ENCODE measurements around the gene MKX.

The MKX gene, protein sequence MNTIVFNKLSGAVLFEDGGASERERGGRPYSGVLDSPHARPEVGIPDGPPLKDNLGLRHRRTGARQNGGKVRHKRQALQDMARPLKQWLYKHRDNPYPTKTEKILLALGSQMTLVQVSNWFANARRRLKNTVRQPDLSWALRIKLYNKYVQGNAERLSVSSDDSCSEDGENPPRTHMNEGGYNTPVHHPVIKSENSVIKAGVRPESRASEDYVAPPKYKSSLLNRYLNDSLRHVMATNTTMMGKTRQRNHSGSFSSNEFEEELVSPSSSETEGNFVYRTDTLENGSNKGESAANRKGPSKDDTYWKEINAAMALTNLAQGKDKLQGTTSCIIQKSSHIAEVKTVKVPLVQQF

DNA sequence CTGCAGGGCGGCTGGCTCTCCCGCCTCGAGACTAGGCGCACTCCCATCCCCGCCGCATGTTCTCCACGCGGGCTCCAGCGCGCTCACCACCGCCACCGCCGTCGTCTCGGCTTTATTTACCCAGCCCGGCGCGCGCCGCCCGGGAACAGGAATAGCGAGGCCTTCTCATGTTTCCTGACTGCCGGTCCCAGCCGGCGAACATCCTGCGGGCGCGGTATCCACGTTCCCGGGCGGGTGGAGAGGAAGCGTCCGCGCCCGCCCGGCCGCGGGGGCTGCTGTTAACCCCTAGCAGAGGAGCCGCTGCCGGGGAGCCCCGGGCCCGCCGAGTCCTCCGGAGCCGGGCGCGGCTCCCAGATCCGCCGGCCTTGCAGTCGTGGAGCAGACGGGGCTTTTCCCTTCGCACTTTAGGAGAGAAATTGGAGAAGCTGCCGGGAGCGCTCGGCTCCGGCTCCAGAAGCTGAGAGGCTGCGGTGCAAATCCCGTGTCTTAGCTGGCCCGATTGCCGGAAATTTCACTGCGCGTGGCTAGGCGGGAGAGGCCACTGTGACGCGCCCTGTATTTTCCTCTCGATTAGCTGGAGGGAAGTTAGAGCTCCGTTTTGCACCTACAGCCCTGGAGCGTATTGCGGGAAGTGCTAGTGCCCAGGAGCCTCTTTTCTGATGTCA lies at the start of gene MKX:
Gene MKX (minus strand): TSS at position 88 of the 665 bp plus-strand sequence. CDS start 2,404 bp downstream, outside the sequence.
- DNase-seq: no peak

DNA sequence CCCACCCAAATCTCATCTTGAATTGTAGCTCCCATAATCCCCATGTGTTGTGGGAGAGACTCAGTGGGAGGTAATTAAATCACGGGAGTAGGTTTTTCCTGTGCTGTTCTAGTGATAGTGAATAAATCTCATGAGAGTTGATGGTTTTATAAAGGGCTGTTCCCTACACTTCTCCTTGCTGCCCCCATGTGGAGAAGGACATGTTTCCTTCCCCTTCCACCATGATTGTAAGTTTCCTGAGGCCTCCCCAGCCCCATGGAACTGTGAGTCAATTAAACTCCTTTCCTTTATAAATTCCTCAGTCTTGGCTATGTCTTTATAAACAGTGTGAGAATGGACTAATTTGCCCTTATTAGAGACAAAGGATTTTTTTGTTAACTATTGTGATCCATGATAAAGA lies 48.5 kb upstream of the MKX start:
- no peak for DNase-seq

DNA sequence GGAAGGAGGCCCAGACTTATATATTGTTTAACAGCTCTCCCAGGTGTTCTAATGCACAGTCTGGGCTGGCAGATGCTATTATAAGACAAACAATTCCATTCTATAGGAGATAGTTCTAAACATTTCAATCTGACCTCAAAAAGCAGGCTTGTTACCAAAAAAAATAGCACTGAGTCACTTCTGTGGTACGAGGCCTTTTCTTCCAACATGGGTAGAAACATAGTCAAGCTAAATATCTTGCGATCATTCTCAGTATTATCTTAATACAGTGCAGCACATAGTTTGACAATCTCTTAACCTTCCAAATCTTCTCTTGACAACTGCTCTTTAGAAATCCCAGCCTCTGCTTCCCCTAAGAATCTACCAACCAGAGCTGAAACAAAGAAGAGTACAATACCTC lies 46.6 kb upstream of the MKX start:
- DNase-seq: no peak

DNA sequence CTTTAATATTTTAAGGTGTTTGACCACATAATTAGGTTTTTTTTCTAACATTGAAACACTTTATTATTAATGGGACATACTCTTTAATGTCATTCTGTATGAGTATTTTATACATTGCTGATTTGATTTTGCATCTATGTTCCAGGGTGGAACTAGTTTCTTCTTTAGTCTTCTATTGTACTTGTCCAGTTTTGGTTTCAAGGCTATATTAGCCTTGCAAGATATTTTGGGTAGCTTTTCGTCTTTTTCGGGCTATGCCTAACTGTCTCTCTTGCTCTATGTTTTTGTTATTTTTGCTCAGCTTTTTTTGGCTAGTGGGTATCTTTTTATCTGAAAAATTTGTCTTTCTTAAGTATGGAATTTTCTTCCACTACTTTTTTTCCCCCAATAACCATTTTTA lies 38.7 kb upstream of the MKX start:
- no peak for DNase-seq

DNA sequence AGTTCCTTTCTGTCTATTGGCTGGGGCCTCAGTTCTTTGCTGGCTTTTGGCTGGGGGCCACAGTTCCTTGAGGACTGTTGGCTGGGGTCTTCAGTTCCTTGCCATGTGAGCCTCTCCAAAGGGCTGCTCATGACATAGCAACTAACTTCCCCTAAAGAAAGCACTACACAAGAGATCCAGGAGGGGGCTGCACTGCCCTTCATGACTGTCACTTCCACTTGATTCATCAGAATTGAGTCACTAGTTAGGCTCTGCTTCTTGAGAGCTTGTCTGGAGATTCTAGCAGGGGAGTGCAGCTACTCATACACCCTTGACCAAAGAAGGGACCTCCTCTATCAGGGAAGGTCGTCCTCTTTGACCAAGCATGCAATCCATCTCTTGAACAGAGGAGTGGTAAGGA lies 38.0 kb upstream of the MKX start:
- DNase-seq: no peak

DNA sequence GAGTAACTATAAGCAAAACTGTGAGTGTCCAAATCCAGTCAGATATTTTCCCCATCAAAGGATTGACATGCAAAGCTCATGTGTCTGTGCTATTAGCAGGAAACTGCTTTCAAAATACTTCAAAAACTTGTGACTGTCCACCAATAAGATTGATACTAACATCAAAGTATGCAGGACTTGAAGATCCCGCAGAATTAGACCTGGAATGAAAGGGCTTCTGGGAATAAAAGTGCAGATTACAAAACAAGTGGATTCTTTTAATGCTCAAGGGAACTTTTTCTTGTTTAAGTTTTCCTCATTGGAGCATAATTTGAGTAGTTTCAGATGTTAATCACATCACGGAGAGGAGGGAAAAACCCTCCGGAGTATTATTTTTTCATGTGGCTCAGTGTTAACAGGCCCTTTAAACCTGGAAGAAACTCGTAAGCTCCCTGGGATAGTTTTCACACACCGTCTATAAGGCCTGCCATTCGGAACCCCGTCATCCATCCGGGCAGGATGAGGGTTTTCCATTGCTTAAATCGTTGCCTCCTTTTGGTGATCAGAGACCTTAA lies 33.9 kb upstream of the MKX start:
- DNase-seq: no peak

DNA sequence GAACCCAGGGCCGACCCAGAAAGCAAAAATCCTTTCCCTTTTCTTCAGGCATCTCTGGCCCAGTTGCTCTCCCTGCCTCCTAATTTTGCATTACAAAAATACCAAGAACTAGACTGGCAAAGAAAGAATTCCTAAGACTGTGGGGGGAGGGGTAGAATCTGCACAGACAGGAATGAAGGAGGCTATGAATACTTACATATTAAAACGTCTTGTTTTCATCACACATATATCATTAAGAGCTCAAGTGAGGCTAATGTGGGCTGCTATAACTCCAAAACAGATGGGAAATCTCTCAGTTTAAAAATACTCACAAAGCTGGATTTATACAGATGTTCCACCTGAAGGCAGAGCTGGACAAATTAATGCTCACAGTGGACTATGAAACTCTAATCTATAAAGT lies 29.2 kb upstream of the MKX start:
- DNase-seq: no peak

DNA sequence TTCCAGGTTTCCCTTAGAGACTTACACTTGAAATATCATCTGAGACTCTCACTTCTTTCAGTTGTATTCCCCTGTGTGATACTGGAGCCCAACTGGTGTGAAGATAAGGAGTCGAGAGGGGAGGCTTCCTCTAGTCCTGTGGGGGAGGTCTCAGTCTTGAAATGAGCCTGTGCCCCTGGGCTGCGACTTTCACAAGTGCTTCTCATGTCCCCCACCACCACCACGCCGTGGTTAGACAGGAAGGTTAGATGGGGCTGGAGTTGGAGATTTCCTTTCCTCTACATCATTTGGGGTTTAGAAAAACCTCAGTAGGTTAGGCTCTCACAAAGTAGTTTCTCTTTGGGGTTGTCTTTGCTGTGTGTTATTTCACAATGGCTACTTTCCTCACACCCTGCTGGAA lies 25.6 kb upstream of the MKX start:
- no peak for DNase-seq

DNA sequence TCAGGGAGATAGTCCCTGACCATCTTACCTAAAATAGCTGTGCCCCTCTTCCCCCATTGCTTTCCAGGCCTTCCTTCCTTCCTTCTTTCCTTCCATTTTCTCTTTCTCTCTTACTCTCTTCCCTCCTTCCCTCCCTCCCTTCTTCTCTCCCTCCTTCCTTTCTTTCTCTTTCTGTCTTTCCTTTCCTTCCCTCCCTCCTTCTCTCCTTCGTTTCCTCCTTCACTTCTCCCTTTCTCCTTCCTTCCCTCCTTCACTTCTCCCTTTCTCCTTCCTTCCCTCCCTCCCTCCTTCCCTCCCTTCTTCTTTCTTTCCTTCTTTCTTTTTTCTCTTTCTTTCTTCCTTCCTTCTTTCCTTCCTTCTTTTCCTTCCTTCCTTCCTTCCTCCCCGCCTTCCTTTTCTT lies 24.6 kb upstream of the MKX start:
- DNase-seq: no peak

DNA sequence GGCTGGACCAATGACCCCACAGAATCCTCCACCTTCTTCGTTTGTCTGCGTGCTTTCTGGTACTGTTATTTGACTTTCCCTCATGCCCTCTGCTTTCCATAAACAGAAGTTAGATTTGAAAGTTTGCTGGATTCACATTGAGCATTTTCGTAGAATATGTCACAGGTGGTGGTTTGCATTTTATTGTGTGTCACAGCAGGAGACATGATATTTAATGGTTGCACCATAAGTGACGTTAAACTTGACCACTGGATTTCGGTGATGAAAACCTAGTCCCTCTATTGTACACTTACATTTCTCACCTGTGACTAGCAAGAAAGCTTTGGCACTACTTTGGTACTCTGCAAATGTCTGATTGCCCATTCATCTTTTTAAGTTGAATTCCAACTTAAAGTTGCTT lies 15.2 kb upstream of the MKX start:
- no peak for DNase-seq

DNA sequence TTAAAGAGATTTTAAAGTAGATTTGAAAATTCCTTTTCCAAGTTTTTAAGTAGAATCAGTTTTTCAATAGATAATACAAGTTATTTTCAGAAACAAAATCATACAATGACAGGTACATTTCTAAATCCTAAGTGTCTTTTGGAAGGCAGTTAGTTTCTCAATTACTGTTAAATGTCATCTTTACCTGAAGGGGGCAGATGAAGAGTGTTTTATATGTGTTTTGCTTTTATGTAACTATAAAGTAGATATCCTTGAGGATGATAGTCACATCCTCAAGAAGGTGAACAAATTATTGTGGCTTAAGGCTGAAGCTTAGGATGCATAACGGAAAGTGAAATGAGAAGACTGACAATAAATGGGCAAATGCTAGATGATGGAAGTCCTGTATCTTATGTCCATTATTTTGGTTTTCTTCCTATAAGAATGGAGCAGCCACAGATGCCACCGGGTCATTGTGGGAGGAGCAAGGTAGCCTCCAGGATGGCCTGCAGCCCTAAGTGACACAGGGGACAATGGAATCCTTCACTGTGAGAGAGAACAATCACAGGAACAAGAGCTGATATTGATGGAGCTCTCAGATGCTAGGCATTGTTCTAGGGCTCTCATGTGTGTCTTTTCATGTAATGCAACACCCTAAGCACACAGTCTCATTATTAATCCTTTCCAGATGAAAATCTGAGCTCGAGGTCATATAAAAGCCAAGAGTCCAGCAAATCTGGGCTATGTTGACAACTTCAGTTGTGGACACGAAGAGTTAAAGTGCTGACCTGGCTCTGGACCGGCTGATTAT lies 14.1 kb upstream of the MKX start:
- no peak for DNase-seq

DNA sequence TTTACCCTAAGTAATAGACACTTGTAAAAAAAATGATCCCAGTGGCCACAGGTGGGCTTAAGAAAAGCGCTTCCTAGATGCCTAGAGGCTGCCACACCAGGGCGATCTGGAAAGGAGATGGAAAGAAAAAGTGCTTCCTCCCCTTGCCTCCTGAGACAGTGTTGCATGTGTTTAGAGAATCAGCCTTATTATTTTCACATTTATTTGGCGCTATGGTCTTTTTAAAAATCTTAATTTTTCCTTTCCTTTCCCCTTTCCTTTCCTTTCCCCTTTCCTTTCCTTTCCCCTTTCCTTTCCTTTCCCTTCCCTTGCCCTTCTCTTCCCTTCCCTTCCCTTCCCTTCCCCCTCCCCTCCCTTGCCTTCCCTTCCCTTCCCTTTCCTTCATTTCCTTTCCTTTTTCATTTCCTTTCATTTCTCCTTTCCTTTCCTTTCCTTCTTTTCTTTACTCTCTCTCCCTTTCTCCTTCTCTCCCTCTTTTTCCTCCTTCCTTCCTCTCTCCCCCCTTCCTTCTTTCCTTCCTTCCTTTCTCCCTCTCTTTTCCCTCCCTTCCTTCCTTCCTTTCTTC lies 7.1 kb upstream of the MKX start:
- no peak for DNase-seq

DNA sequence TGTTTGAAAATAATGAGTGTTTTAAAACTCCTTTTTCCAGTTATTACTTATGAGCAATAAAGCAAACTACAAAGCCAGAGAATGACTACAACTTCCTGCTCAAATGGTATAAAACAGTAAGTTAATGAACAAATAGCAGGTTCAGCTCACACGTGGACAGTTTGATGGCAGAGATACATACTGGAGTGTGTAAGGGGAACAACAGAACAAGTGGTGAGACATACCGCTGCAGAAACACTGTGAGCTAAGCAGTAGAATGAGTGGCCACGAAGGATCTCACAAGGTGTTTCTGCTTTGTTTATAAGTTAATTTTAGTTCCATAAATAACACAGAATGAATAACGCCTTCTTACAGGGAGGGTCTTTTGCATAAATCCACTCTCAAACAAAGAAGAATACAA lies 3.0 kb upstream of the MKX start:
- no peak for DNase-seq

DNA sequence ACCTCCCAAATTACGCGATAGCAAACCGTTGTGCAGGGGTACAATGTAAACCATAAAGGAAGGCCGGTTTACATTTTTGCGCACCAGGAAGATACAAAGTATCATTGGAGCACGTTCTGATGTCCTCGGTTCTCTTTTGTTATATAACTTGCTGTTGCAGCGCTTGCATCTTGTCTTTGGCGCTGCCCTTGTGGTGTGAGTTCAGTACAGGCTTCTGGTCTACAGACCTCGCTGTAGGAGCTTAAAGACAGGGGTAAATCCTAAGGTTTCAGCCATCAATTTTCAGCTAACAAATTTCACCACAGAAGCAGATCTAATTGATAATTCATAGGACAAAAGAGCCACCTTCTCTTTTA lies 1.5 kb upstream of the MKX start:
- DNase-seq: no peak

DNA sequence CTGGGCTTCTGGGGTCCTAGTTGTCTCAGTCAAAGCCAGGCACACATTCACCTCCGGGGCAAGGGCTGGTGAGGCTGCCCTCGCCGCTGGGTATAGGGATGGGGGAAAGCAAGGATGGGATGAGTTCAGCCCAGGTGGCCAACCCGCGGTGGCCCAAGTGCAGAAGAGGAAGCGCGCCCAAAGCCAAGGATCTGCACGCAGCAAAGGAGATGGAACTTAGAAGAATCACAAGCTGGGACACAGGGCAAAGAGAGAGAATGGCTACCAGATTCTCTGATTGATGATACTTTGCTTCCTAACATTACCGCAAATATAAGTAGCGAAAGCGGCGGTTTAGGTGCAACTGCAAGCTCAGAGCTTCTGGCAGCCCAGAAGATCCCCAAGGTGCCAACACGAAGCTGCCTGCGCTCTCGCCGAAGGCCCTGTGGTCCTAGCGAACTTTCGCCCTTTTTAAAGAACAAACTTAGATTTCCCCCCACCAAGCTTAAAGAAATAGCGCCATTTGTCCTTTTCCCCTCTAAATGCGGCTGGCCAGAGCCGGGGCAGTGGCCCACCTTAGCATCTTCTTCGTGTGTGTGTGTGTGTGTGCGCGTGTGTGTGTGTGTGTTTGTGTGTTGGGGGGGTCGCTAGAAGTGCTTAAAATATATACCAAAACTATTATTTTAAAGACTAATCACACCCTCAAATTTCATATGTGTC lies 927 bp upstream of the MKX start:
- no peak for DNase-seq

DNA sequence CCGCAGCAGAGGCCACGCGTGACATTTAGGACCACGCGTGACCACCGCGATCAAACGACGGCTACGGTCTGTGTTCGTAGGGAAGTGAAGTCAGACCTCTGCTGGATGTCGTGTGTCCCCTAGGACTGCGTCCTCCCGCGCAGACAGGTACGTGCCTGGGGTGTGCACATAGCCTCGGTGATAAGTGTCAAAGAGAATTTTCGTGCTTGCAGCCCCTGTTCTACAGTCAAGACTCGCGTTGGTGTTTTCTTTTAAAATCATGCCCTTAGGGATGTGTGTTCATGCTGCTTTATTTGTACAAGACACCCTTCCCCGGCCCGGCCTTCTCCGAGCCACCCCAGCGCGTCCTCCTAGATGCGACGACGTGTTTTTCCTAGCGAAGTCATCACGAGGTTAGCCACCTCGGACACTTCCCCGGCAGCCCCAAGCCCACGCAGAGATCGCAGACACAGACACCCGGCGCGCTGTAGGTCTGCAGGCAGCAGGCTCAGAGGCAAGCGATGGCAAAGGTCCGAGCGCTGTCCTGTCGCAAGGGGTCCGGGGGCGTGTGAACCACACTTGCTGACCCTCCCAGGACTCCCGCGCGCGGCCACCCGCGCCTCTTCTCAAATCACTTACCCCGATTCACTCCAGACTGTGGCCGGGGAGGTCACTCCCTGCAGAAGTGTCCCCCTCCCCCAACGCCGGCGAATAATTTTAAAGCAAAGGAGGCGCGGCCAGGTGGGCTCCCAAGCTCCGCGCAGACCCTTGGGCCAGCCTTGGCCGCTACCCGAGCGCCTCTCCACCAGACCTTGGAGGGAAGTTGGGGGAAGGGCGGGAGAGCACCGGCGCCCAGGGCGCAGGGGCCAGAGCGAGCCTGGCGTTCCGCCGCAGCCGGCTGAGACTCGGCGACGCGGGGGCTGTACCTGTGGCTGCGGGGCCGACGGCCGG lies 552 bp downstream of the MKX start:
- no peak for DNase-seq

DNA sequence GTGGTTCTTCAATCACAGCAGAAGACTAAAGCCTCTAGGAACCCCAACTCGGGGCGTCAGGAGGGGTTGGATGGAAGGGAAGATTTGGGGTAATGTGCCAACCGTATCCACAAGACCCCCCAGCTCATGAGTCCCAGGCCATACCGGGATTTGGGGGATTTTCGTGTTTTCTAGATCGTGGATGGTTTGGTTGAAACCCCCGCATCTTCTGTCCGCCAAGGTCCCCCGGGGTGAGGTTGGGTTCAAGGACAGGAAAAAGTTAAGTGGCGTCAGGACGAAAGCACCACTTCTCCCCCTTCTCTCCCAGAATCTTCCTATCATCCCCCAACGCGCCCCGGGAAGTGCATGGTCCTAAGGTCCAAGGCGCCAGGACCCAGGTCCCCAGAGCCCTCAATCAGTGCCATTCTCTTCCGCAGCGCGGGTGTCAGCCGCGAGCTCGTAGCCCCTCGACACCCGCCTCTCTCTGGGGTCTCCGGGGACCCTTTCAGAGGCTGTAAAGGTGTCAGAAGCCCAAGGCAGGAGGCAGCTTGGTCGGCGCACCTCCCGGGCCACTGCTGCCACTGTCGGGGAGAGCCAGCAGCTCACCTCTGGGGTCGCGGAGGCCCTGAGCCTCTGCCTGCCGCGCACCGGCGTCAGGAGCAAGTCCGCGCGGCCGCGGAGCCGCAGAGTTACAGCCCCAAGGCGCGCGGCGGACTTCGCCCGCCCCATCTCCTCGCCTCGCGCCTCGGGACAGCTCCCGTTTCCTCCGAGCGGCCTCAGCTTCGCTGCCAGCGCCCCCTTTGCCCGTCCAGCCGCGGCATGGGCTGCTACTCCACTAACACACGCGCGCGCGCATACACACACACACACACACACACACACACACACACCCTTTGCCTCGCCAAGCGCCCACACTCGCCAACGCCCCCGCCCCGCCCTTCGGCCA lies 1.5 kb downstream of the MKX start:
- no peak for DNase-seq

DNA sequence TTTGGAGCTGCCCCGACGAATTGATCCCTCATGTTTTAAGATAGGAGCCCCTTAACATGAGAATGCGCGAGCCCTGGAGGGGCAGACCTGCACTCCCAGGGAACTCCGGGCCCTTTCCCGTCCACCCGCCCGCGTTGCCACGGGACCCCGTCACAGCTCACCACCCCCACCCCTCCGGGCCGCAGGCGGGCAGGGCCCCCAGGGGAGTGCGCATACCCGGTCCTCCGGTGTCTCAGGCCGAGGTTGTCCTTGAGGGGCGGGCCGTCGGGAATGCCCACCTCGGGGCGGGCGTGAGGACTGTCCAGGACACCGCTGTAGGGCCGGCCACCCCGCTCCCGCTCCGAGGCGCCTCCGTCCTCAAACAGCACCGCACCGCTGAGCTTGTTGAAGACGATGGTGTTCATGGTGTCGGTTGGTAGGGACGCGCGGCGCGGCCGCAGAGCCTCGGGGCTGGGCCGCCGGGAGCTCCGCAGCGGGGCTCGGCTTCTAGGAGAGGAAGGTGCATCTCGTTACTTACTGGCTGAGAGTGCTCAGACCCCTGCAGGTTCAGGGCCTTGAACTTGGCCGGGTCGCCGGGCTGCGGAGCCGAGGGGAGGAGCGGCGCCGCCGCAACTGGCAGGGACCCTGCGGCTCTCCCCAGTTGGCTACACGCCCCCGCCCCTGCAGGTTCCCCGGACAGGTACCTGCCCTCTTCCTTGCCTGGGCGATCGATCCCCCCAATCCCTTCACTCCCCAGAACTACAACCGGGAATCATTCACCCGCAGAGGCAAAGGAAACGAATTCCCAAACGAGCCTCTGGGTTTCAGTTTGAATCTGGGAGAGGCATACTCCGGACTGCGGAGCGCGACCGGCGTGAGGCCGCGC lies 2.4 kb downstream of the MKX start:
- no peak for DNase-seq

Measured in NCI-H1694 (cell line).